BE2C (cell line): Measurements from ENCODE around the gene MYH6.
"Not testable (repeated sequence)": the region's sequence is repeated elsewhere in the genome, so short reads cannot be mapped to it uniquely, and the experiment has no call there.

Experiments used
- DNase-seq: peaks from one replicate; pipeline ENCODE4 v3.0.0-alpha.2; 2020
- H3K27me3 ChIP-seq: fragments of 250-450 bp; sonication (Bioruptor Pico); 2 replicates; pipeline ENCODE4 v1.5.1; 2020; ENCODE audit warnings: mild to moderate bottlenecking
- H3K36me3 ChIP-seq: fragments of 250-450 bp; sonication (Bioruptor Pico); 2 replicates; pipeline ENCODE4 v1.5.1; 2020; ENCODE audit warnings: mild to moderate bottlenecking
- H3K4me1 ChIP-seq: fragments of 250-450 bp; sonication (Bioruptor Pico); 2 replicates; pipeline ENCODE4 v1.5.1; 2020
- H3K4me3 ChIP-seq: 2 replicates; pipeline ENCODE4 v1.5.1; 2011; ENCODE audit warnings: low read depth, low read length
- H3K9me3 ChIP-seq: fragments of 250-450 bp; sonication (Bioruptor Pico); 2 replicates; pipeline ENCODE4 v1.5.1; 2020
- TF ChIP-seq, protein P1 (sequence below): IDR thresholded peaks from 2 replicates; pipeline ENCODE4 v1.5.1; 2012; ENCODE audit warnings: mild to moderate bottlenecking, low read depth, low read length

Gene MYH6

DNA sequence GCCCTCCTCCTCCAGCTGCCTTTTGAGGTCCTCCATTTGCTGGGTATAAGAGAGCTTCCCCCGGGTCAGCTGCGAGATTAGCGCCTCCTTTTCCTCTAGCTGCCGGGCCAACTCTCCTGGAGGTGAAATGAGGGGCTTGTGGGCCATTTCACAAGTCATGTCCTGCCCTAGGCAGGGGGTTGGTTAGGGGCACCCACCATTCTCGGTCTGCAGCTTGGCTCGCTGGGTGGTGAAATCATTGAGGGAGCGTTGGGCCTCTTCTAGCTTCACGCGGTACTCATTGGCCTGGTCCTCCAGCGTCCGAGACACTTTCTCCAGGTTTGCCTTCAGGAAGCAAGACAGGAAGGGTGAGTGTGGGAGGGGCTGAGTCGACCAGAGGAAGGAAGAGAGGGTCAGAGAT lies 18.7 kb downstream of the MYH6 start:
- TF ChIP-seq, protein P1, sequence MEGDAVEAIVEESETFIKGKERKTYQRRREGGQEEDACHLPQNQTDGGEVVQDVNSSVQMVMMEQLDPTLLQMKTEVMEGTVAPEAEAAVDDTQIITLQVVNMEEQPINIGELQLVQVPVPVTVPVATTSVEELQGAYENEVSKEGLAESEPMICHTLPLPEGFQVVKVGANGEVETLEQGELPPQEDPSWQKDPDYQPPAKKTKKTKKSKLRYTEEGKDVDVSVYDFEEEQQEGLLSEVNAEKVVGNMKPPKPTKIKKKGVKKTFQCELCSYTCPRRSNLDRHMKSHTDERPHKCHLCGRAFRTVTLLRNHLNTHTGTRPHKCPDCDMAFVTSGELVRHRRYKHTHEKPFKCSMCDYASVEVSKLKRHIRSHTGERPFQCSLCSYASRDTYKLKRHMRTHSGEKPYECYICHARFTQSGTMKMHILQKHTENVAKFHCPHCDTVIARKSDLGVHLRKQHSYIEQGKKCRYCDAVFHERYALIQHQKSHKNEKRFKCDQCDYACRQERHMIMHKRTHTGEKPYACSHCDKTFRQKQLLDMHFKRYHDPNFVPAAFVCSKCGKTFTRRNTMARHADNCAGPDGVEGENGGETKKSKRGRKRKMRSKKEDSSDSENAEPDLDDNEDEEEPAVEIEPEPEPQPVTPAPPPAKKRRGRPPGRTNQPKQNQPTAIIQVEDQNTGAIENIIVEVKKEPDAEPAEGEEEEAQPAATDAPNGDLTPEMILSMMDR: no peak
- H3K9me3 ChIP-seq: no peaks in the 10 kb centered on the region
- DNase-seq: no peak

DNA sequence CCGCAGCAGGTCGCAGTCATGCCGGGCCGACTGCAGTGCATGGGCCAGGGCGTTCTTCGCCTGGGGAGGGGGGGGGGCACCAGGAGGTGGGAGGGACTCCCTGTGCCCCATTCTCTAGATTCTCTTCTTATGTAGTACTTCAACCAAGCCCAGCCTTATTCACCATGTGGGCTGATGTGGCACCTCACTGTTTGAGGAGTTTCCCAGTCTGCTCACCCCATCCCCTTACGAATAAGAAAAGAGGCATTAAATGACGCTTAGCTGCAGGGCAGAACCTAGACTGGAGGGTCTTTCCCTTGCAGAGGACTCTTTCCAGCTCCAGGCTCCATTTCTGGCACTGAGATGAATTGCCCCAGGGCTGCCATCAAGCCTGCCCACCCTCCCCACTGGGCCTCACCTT lies 19.1 kb downstream of the MYH6 start:
- H3K9me3 ChIP-seq: no peaks in the 10 kb centered on the region
- no peaks in the 10 kb centered on the region for H3K4me1 ChIP-seq
- peaks cover 22% of the 10 kb centered on the region for H3K27me3 ChIP-seq

More for the DNA sequence above, 18.7 kb downstream of the MYH6 start:
- peaks cover 22% of the 10 kb centered on the region for H3K27me3 ChIP-seq
- no peaks in the 10 kb centered on the region for H3K36me3 ChIP-seq
- H3K4me3 ChIP-seq: no peak overlapping the region
- H3K4me1 ChIP-seq: no peaks in the 10 kb centered on the region

DNA sequence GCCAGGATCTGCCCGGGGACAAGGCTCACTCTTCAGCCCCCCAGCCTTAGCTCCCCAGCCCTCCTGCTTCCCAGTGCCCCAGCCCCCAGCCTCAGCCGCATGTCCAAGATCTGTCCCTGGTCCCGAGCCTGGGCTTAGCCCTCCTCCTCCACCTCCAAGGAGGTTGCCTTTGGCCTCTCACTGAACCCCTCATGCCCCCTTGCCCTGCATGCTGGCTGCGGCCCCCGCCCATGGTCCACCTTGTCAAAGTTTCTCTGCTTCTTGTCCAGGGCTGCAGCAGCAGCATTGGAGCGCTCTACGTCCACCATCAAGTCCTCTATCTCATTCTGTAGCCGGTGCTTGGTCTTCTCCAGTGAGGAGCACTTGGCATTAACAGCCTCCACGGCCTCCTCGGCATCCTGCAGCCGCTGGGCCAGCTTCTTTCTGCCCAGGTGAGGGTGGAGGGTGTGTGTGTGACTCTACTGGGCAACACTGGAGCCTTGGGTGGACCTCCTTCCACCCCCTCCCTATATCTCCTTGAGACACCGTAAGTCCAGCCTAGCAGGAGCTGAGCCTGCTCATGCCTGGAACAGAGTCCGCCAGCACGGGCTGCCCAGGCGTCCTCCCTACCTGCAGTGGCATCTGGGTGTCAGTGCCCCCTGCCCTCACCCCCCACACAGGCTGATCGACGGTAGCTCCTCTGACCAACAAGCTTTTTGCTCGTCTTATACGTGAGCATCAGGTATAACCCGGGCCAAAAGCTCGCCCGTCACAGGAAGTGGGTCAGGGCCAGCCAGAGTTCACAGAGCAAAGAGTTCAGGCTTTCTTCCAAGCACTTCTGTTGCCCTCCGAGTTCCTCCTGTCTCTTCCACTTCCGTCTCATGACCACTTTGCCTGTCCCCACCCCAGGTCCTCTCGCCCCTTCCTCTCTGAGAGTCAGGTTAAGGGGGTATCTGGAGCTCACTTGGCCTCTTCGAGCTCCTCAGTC lies 19.9 kb downstream of the MYH6 start:
- no peaks in the 10 kb centered on the region for H3K36me3 ChIP-seq
- TF ChIP-seq, protein P1: no peak

More for the DNA sequence above, 19.1 kb downstream of the MYH6 start:
- TF ChIP-seq, protein P1: no peak
- Histone ChIP-seq H3K36me3 (no peaks in the 10 kb centered on the region), H3K4me3 (no peak overlapping the region)
- no peak for DNase-seq

DNA sequence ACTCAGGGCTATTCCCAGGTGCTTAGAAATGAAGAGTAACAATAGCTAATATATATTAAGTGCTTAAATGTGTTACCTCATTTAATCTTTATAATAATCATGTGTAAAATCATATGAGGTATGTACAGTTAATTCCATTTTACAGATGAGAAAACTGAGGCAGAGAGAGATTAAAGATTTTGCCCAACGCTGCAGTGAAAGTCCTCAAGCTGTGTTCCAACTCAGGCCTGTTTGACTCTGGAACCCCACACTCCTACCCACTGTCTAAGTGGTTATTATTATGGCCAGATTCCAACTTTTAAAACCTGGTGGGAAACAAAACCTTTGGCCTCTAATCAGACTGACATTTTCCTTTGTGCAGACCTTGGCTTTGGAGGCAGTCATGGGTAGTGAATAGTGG lies 21.1 kb downstream of the MYH6 start:
- no peak for DNase-seq
- no peak overlapping the region for H3K4me3 ChIP-seq

More for the DNA sequence above, 19.9 kb downstream of the MYH6 start:
- Histone ChIP-seq H3K9me3 (no peaks in the 10 kb centered on the region), H3K27me3 (peaks cover 22% of the 10 kb centered on the region), H3K4me1 (no peaks in the 10 kb centered on the region), H3K4me3 (no peak overlapping the region)
- no peak for DNase-seq

DNA sequence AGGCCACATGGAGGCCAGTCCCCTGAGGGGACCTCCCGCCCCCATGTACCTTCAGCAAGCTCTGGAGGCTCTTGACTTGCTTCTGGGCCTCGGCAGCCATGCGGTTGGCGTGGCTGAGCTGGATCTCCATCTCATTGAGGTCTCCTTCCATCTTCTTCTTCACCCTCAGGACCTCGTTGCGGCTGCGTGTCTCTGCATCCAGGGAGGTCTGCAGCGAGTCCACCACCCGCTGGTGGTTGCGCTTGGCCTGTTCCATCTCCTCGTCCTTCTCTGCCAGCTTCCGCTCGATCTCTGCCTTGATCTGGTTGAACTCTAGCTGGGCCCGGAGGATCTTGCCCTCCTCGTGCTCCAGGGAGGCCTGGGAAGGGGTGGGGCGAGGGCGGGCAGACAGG lies 21.8 kb downstream of the MYH6 start:
- H3K9me3 ChIP-seq, H3K36me3 ChIP-seq, H3K4me3 ChIP-seq, DNase-seq, H3K4me1 ChIP-seq: not testable (repeated sequence)
- H3K27me3 ChIP-seq: peaks cover 18% of the 10 kb centered on the region

More for the DNA sequence above, 21.1 kb downstream of the MYH6 start:
- peaks cover 22% of the 10 kb centered on the region for H3K27me3 ChIP-seq
- no peaks in the 10 kb centered on the region for H3K9me3 ChIP-seq
- TF ChIP-seq, protein P1: no peak
- H3K4me1 ChIP-seq: no peaks in the 10 kb centered on the region
- no peaks in the 10 kb centered on the region for H3K36me3 ChIP-seq

DNA sequence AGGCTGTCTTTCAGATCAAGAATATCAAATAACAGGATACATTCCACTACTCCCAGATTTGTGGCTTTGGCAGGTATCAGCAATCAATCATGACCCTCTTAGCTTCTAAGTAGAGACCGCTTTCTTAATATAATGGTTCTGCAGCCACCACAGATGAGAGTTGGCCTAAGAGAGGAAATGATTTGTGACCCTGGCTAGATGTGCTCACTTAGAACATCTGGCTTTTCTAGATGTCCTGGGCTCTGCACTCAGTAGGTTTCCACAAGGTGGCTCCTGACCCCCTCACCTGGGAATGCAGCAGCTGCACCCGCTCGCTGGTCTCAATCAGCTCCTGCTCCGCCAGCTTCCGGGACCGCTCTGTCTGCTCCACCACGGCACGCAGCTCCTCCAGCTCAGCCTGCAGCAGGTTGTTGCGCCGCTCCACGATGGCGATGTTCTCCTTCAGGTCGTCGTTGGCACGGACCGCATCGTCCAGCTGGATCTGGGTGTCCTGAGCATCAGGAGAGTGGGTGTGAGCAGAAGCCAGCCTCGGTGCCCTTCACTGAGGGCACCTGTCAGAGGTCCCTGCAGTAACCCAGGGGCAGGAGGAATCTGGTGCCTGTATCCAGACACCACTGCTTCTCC lies 22.3 kb downstream of the MYH6 start:
- TF ChIP-seq, protein P1: no peak
- Histone ChIP-seq H3K36me3 (no peaks in the 10 kb centered on the region), H3K4me1 (no peaks in the 10 kb centered on the region), H3K27me3 (peaks cover 13% of the 10 kb centered on the region), H3K9me3 (no peaks in the 10 kb centered on the region), H3K4me3 (no peak overlapping the region)
- DNase-seq: no peak
